ENCODE data around the gene SARS2.
"Not testable (repeated sequence)": the region's sequence is repeated elsewhere in the genome, so short reads cannot be mapped to it uniquely, and the experiment has no call there.

SARS2 gene

DNA sequence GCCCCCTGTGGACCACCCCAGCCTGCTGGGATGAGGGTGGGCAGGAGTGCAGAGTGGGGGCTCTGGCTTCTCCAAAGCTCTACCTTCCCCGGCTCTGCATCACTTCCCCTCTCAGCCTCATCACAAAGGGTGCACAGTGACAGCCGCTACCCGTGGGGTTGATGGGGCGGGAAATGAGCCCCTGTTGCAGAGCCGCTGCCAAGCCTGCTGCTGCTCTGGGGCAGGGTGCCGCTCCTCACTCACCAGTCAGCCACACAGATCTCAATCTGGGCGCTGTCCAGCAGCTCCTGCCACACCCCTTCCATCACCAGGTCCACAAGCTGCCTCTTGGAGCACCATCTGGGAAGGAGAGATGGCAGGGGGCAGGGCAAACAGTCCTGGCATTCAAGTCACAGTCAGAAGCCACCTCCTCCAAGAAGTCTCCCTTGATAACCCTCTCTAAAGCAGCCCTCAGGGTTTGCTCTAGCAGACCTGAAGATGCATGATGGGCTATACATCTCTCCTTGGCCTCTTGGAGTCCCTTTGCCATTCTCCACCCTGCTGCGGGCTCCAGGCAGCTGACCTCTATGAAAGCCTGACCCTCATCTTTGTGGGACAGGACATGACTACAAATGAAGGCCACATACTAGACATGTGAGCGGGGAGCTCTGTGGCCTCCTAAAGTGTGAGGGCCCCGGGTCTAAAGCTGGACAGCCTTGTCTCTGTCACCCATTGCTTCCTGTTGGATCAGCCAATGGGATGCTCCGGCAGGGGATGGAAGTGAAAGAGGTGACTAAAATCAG lies 15.9 kb upstream of the SARS2 start:
- in situ Hi-C loops (cut with HindIII; ENCODE audit: low sequenced_read_pairs): no loop called here

DNA sequence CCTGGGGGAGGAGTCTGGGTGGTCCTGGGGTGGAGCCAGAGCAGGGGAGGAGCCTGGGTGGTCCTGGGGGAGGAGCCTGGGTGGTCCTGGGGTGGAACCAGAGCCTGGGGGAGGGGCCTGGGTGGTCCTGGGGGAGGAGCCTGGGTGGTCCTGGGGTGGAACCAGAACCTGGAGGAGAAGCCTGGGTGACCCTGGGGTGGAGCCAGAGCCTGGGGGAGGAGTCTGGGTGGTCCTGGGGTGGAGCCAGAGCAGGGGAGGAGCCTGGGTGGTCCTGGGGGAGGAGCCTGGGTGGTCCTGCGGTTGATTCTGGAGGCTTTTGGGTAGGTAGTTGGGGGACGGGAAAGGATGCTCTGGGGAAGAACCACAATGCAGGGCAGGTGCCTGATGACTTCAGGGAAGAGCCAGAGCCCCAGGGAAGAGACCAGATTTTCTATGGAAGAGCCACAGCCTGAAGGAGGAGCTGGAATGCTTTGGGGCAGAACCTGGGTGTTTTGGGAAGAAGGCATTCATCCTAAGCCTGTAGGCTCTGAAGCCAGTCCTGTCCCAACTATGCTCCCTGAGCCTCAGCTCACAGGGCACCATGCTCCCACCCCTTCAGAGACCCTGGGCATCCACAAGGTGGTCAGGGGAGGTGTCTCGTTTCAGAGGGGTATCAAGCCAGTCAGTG lies 15.1 kb upstream of the SARS2 start:
- in situ Hi-C loops (cut with HindIII; ENCODE audit: low sequenced_read_pairs): no loop called here

DNA sequence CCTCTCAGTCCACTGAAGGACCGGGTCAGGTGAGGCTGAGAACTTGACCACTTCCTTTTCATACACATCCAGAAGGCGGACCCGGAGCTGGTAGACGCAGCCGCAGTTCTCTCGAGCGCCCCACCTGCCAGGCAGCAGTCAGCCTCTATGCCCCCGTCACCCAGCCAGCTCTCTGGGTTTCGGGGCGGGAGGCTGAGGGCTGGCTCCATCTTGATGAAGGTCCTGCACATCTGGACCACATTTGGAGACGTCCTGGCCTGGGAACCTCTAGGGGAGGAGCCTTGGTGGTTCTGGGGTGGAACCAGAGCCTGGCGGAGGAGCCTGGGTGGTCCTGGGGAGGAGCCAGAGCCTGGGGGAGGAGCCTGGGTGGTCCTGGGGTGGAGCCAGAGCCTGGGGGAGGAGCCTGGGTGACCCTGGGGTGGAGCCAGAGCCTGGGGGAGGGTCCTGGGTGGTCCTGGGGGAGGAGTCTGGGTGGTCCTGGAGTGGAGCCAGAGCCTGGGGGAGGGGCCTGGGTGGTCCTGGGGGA lies 14.5 kb upstream of the SARS2 start:
- in situ Hi-C loops (cut with HindIII; ENCODE audit: low sequenced_read_pairs): no loop called here

DNA sequence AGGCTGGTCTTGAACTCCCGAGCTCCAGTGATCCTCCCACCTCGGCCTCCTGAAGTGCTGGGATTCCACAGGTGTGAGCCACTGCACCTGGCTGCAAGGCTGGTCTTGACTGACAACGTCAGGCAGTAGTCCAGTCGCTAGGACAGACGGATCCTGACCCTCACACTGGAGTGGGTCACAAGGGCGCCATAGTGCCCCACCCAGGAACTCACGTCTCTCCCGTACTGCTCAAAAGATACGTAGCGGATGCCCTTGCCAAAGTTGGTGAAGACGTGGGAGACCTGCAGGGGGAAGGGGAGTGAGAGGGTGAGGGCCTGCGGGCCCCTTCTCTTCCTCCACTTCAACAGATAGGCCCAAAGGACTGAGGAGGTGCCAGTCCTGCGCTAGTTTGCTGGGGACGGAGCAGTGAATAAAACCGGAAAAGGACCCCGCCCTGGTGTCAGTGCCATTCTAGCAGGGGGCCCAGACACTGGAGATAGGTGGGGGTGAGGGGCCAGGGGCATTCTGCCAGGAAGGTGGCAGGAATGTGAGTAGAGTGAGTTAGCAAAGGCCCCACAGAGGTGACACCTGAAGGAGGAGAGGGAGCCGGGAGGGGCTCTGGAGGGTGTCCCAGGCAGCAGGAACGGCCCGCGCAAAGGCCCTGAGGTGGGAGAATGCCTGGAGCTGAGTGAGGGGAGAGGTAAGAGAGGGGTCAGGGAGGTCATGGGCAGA lies 12.1 kb upstream of the SARS2 start:
- in situ Hi-C loops (cut with HindIII; ENCODE audit: low sequenced_read_pairs): no loop called here

DNA sequence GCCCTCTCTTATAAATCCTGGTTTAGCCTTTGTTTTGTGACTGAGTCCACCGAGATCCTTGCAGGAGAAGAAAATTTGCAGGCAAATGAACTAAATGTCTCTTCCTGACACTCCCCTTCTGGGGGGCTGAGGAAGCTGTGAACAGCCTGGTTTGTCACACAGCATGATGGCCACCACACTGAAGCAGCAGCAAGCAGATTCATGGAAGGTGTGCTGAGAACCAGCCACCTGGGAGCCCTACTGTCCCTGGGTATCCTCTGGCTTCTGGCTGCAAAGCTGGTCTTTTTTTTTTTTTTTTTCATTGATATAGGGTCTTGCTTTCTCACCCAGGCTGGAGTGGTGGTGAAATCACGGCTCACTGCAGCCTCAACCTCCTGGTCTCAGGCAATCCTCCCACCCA lies 11.4 kb upstream of the SARS2 start:
- in situ Hi-C loops (cut with HindIII; ENCODE audit: low sequenced_read_pairs): no loop called here

DNA sequence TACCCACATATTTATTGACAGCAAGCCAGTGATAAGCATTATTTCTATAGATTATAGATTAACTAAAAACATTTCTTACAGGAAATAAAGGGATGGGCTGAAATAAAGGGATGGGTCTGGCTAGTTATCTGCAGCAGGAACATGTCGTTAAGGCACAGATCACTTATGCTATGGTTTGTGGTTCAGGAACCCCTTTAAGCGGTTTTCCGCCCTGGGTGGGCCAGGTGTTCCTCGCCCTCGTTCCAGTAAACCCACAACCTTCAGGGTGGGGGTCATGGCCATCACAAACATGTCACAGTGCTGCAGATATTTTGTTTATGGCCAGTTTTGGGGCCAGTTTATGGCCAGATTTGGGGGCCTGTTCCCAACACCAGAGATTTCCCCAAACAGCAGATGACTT lies 10.9 kb upstream of the SARS2 start:
- in situ Hi-C loops (cut with HindIII; ENCODE audit: low sequenced_read_pairs): not testable (repeated sequence)

DNA sequence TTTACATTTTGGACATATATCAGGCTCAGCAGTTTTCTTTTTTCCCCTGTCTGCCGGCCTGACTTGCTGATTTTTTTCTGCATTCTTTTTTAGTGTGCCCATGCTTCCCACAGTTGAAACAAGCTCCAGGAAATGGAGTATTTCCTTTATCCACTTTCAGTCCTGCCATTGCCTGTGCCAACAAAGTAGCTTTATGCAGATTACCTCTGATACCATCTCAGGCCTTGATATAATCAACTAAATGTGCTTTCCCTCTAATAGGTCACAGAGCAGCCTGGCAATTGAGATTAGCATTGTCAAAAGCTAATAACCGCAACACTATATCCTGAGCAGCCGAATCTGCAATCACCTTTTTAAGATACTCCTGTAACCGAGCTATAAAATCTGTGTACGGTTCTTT lies 9.4 kb upstream of the SARS2 start:
- in situ Hi-C loops (cut with HindIII; ENCODE audit: low sequenced_read_pairs): no loop called here

DNA sequence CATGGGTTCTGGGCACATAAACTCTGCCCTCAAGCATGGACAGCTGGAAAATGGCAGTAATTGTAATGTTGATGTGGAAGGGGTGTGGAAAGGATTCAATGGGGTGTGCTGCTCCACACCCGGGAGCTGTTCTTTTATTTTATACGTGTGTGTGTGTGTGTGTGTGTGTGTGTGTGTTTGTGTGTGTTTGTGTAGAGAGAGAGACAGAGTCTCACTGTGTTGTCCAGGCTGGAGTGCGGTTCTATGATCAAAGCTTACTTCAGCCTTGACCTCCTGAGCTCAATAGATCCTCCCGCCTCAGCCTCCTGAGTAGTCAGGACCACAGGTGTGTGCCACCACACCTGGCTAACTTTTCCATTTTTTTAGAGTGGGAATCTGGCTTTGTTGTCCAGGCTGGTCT lies 3.0 kb upstream of the SARS2 start:
- in situ Hi-C loops (cut with HindIII; ENCODE audit: low sequenced_read_pairs): no loop called here

DNA sequence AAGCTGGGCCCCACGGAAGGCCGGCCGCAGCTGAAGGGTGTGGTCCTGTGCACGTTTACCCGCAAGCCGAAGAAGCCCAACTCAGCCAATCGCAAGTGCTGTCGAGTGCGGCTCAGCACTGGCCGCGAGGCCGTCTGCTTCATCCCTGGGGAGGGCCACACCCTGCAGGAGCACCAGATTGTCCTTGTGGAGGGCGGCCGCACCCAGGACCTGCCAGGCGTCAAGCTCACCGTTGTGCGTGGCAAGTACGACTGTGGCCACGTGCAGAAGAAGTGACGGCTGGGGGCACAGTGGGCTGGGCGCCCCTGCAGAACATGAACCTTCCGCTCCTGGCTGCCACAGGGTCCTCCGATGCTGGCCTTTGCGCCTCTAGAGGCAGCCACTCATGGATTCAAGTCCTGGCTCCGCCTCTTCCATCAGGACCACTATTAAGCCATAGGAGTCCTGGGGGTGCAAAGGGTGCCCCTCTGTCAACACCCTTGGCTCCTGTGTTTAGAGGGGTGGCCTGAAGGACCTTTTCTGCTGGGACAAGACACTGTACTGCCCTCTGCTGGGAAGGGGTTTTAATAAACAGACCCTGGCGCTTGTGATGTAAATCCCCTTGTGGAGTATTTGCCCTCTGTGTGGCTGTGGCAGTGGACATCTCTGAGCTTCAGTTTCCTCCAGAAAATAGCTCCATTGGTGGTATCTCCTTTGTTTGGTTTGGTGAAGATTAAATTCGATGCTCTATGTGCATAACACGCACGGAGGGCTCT lies 2.0 kb upstream of the SARS2 start:
- in situ Hi-C loops (cut with HindIII; ENCODE audit: low sequenced_read_pairs): no loop called here

DNA sequence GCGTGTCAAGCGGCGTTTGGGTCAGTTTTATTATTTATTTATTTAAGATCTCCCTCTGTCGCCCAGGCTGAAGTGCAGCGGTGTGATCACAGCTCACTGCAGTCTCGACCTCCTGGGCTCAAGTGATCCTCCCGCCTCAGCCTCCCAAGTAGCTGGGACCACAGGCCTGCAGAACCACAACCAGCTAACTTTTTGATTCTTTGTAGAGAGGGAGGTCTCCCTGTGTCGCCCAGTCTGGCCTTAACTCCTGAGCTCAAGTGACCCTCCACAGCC lies 894 bp upstream of the SARS2 start:
- in situ Hi-C loops (cut with HindIII; ENCODE audit: low sequenced_read_pairs): no loop called here

DNA sequence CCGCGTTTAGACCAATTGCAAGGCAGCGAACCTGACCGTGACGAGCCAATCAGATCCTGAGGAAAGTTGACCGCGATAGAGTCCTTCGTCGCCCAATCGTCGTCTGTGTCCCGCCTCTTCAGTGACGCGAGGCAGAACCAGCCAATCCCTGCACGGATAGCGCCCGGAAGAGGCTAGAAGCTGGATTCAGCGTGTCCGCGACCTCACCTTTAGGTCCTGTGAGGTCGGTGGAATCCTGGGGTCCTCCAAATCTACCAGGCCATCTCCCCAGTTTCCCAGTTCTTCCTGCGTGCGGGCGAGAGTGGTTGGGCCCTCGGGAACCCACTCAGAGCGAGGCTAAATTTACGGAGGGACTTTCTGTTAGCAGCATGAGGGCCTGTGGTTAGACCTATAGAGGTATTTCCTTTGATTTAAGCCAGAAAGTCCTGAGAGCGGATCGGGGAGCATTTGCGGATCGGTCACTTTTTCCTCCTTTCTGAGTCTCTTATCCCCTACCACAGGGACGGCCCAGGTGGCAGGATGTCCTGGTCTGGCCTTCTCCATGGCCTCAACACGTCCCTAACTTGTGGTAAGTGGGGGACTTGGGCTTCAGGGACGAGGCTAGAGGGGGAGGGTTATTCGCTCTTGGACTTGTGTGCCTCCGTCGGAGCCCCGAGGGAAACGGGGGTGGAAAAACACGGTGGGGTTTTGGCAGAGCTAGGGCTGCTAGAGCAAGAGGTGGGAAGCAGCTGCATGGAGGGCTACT lies 385 bp upstream of the SARS2 start, which contains the start of gene MRPS12:
TSS of gene MRPS12 (plus strand) at position 169 of the 745 bp plus-strand sequence. CDS start at position 520, 351 bp downstream.
- in situ Hi-C loops (cut with HindIII; ENCODE audit: low sequenced_read_pairs): no loop called here

DNA sequence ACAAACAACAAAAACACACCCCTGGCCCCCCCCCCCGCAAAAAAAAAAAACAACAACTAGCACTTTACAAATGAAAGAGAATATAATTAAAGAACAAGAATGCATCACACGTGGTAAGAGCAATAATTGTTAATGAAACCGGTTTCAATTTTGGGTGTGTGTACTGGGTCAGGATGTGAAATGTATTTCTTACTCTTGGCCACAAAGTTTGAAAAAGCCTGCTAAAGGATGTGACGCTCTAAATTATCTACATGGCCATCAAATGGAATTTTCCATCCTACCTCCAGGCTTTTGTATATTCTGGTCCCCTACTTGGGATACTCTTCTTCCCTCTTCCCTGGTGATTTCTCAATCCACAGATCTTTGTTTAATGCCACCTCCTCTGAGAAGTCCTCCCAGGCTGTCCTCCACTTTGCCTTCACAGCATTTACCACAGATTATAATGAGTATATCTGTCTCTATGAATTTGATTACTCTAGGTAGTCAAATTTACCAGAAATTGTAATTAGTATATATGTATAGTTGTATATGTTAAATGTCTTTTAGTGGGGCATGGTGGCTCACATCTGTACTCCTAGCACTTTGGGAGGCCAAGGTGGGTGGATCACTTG lies 2.1 kb downstream of the SARS2 start:
- in situ Hi-C loops (cut with HindIII; ENCODE audit: low sequenced_read_pairs): no loop called here

DNA sequence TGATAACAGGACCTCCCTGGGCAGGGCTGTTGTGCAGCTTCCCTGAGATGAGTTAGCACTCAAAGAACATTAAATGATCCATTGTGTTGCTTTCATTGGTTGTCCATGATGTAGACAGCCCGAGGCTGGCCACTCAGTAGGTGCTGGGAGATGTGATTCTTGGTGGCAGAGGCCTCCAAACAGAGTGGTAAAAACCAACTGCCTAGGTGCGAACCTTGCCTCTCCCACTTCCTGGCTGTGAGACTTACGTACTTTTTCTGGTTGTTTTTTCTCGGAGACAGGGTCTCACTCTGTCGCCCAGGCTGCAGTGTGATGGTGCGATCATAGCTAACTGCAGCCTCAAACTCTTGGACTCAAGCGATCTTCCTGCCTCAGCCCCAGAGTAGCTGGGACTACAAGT lies 6.2 kb downstream of the SARS2 start:
- in situ Hi-C loops (cut with HindIII; ENCODE audit: low sequenced_read_pairs): loop anchor here (25.0 kb wide), 1 partner anchor 162 kb away; the partner anchor contains the start of gene LGALS7

DNA sequence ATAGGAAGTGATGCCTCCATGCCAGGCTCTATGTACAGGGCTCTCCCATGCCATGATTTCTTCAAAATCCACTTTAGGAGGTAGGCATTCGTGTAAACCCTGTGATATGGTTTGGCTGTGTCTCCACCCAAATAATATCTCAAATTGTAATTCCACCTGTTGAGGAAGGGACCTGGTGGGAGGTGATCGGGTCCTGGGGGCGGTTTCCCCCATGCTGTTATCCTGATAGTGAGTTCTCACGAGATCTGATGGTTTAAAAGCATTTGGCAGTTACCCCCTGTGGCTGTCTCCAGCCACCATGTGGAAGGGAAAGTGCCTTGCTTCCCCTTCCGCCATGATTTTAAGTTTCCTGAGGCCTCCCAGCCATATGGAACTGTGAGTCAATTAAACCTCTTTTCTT lies 8.1 kb downstream of the SARS2 start:
- in situ Hi-C loops (cut with HindIII; ENCODE audit: low sequenced_read_pairs): loop anchor here (25.0 kb wide), 1 partner anchor 160 kb away; the partner anchor contains the start of gene LGALS7

DNA sequence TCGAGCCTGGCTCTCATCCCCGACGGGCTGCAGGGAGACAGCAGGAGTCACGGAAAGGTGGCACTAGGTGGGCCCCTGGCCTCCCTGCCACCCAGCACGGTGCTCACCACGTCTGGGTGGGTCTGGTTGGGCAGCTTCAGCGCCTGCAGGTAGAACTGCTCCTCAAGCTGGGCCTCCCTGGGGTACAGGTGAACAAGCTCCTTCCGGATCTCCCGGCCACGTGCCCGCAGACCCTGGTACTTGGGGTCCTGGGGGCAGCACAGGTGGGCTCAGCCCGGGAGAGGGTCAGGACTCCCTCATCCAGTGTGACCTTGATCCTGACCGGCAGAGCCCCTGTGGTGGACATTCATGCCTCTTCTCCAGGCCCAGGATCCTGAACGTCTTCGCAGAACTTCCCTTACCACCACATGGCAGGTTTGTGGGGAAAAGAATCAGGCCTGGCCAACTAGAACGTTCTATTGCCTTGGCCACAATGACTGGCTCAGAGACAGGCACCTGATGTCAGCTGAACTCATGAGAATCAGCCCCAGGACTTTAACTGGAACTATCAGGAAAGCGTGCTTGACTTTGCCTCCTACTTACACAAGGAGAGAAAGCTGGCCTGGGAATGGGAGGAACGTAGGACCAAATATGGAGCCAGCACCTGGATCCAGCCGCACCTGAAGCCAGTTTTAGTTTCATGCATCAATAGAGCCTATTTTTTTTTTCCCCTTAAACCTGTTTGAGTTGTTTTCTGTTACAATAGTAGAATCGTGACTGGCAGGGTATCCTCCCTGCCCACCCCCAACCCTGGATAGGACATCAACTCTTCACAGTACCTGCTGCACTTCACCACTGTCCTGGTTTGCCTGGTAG lies 8.9 kb downstream of the SARS2 start:
- in situ Hi-C loops (cut with HindIII; ENCODE audit: low sequenced_read_pairs): loop anchor here (25.0 kb wide), 1 partner anchor 159 kb away; the partner anchor contains the start of gene LGALS7

DNA sequence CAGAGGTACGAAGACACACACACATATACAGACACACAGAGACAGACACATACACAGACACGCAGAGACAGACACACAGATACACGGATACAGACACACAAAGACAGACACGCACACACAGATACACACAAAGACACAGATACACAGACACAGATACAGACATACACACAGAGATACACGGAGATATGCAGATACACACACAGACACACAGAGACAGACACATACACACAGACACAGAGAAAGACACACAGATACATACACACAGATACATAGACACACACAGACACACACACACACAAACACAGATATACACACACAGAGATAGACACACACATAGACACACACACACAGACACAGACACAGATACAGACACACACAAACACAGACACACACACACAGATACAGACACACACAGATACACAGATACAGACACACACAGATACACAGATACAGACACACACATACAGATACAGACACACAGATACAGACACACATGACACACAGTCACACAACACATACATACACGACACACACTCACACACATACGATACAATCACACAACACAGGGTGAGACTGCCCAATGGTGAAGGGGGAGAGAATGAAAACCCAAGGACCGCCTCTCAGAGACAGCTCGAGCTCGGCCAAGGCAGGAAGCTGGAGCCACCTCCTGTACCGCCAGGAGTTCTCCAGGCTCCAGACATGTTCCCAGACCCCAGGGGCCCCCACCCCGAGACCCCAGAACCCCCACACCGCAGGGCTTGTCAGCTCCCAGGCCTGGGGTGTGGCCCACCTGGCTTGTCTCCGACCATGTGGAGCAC lies 9.8 kb downstream of the SARS2 start:
- in situ Hi-C loops (cut with HindIII; ENCODE audit: low sequenced_read_pairs): loop anchor here (25.0 kb wide), 1 partner anchor 159 kb away; the partner anchor contains the start of gene LGALS7

DNA sequence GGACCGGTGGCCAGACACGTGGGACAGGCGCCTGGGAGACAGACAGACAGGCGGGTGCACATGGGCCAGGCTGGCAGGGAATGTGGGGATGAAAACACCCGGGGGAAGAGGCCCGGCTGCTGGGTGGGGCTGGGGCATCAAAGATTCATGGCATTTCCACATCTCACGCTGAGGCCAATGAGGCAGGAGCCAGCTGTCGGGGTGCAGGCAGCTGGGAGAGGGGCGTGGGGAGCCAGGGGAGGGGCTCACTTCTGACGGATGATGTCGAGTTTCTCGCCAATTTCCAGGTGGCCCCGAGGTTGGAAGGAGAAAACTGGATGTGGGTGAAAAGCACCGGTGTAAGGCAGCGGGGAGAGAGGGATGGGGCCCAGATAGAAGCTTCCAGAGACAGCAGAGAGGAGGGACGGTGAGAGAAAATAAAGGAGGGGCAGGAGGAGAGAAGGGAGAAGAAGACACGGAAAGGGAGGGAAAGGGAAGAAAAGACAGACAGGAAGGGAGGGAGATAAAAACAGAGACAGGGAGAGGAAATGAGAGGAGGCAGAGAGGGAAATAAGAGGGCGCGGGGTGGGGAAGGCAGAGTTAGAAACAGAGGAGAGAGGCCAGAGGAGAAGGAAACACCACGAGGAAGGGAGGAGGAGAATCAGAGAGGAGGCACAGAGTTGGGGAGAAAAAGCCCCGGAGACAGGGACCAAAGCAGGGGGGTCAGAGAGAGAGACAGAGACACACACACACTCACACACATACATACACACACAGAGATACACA lies 10.5 kb downstream of the SARS2 start:
- in situ Hi-C loops (cut with HindIII; ENCODE audit: low sequenced_read_pairs): loop anchor here (25.0 kb wide), 1 partner anchor 158 kb away; the partner anchor contains the start of gene LGALS7

Data from endothelial cell of hepatic sinusoid (primary cell).